HG02852 (cell line): ENCODE data around the gene TMEM190.
"Not testable (repeated sequence)": the region's sequence is repeated elsewhere in the genome, so short reads cannot be mapped to it uniquely, and the experiment has no call there.

Experiments used
- ATAC-seq: cut with Tn5 transposase; IDR thresholded peaks from one replicate; pipeline ENCODE4 v1.9.1; 2021; ENCODE audit warnings: mild to moderate bottlenecking, moderate library complexity; ENCODE audit not compliant: unreplicated experiment

The TMEM190 gene

GRCh38 chr19:55389386-55390317, 13.0 kb downstream of the TMEM190 start:
- ATAC-seq = no peak

- ATAC-seq = no peak
Measured at GRCh38 chr19:55390461-55390880, 13.8 kb downstream of the TMEM190 start.

GRCh38 chr19:55391191-55391670, 14.6 kb downstream of the TMEM190 start:
- no peak for ATAC-seq

- ATAC-seq = no peak
Measured at GRCh38 chr19:55391702-55392615, 15.3 kb downstream of the TMEM190 start.

DNA sequence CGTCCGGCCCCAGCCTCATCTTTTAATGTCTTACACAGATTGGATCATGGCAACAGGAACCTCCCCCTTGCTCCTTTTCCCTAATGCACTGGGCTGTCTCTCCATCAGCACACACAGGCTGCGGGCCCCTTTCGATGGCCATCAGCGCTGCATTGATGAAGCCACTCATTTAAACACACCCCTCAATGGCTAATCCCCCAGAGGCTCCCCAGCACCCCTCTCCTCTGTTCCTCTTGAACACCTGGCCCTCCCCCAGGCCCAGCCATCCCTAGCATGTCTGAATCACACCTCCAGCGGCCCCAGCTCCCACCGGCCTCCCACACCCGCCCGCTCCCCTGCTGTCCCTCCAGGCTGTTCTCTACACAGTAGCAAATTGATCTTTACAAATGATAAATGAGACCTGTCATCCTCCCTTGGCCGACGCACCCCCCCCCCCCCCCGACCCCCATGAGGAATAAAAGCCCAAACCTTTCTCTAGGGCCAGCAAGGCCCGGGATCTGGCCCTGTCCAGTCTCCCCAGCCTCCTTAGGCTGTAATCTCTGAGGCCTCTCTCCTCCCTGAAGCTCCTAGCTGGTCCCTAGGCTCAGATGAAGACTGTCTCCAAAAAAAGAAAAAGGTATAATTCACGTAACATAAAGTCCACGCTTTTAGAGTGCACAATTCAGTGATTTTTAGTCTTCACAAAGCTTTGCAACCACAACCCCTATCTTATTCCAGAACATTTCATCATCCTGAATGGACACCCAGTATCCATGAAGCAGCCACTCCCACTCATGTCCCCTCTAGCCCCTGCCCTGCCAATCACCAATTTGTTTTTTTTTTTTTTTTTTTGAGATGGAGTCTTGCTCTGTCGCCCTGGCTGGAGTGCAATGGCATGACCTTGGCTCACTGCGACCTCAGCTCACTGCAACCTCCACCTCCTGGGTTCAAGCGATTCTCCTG, 16.5 kb downstream of the TMEM190 start:
- ATAC-seq = no peak

- ATAC-seq = no peak
Measured at GRCh38 chr19:55398200-55398925, 21.7 kb downstream of the TMEM190 start.

- ATAC-seq = no peak
Measured at GRCh38 chr19:55400281-55401087, 23.9 kb downstream of the TMEM190 start.

GRCh38 chr19:55401390-55401789, 24.8 kb downstream of the TMEM190 start:
- ATAC-seq = not testable (repeated sequence)

- ATAC-seq = no peak
Measured at GRCh38 chr19:55402509-55402908, 25.9 kb downstream of the TMEM190 start.

DNA sequence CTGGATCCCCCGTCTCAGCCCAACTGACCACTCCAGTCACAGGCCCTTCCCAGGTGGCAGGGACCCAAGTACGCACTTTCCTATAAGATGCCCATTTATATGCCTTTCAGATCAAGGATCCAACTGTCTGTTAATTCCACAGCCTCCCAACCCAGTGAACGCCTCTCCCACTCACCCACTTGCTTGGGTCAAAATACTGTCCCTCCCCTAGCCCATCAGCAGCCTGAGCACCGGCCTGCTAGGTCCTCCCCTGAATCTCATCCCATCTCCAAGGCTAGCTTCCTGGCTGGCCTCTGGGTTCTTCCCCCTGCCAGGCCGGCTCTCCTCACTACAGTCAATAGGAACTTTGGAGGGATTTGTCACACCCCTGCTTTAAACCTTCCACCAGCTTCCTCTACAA, 29.0 kb downstream of the TMEM190 start:
- no peak for ATAC-seq

GRCh38 chr19:55406091-55406825, 29.6 kb downstream of the TMEM190 start:
- ATAC-seq = no peak

DNA sequence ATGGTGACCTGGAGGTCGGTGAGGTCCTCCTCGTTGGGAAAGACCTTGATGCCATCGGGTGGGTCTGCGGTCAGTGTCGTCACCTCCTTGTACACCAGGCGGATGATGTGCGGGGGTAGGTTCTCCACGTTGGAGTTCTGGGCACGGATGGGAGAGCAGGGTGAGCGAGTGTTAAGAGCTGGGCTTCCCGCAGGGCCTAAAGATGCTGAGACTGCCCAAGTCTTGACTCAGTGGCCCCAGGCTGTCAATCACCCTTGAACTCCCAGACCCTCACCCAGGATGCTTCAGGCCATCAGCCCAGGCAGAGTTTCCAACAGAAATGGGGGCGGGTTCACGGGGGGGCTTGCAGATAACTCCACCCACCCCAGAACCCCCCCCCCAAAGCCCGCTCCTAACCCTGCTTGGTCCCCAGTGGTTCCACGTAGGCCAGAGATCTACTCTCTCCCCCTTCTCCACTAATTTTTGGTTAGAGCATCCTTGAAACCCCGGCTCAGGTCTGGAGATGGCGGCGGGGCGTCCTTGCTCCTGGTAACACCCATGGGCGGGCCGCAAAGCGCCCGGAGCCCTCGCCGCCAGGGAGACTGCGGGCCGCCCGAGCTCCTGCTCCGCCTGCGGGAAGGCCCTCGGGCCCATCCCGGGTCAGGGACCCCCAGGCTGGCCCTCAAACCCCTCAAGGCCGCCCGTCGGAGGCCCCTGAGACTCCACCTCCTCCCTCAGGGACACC, 30.4 kb downstream of the TMEM190 start:
- ATAC-seq = no peak

DNA sequence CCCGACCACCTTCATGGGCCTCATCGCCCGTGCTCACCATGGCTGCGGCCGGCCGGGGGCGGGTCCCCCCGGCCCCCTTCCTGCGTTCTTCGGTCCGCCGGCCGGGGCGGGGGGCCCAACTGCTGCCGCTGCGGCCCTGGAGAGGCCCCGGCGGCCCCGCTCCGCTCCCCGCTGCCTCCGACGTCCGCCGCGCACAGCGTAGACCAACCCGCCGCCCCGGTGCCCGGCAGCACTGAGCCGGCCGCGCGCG, 30.8 kb downstream of the TMEM190 start, which contains the start of gene UBE2S:
Gene UBE2S, minus strand, starts transcription at position 239 of the 250 bp plus-strand sequence. Its CDS starts 199 bp downstream, at position 40.
- peak; percentile 16 for ATAC-seq

- peak; percentile 76 for ATAC-seq
Measured at GRCh38 chr19:55407800-55408532, 31.3 kb downstream of the TMEM190 start.

- no peak for ATAC-seq
Measured at GRCh38 chr19:55408533-55408872, 31.9 kb downstream of the TMEM190 start.

GRCh38 chr19:55409179-55409578, 32.6 kb downstream of the TMEM190 start:
- ATAC-seq = not testable (repeated sequence)

- ATAC-seq = no peak
Measured at GRCh38 chr19:55410168-55410567, 33.5 kb downstream of the TMEM190 start.
